Measurements from ENCODE around the gene HDDC3.
"Not testable (repeated sequence)": the region's sequence is repeated elsewhere in the genome, so short reads cannot be mapped to it uniquely, and the experiment has no call there.

The HDDC3 gene

GRCh38 chr15:90929246-90930019 lies 2.9 kb downstream of the HDDC3 start:
- DNase-seq = no peak

- DNase-seq = not testable (repeated sequence)
Observed at GRCh38 chr15:90928106-90928505, 4.2 kb downstream of the HDDC3 start.

GRCh38 chr15:90926766-90927165 lies 5.6 kb downstream of the HDDC3 start:
- not testable (repeated sequence) for DNase-seq

- no peak for DNase-seq
Observed at GRCh38 chr15:90924375-90924774, 8.0 kb downstream of the HDDC3 start.

- not testable (repeated sequence) for DNase-seq
Observed at GRCh38 chr15:90922712-90923322, 9.5 kb downstream of the HDDC3 start.

GRCh38 chr15:90921887-90922286 lies 10.5 kb downstream of the HDDC3 start:
- no peak for DNase-seq

GRCh38 chr15:90918835-90919234 lies 13.5 kb downstream of the HDDC3 start:
- no peak for DNase-seq

GRCh38 chr15:90918034-90918788 lies 14.1 kb downstream of the HDDC3 start:
- no peak for DNase-seq

- no peak for DNase-seq
Observed at GRCh38 chr15:90917569-90917968, 14.8 kb downstream of the HDDC3 start.

GRCh38 chr15:90916461-90916860 lies 15.9 kb downstream of the HDDC3 start:
- no peak for DNase-seq

GRCh38 chr15:90915808-90916440 lies 16.4 kb downstream of the HDDC3 start:
- DNase-seq = peak; percentile 16

GRCh38 chr15:90915216-90915807 lies 17.0 kb downstream of the HDDC3 start:
- DNase-seq = no peak

- no peak for DNase-seq
Observed at GRCh38 chr15:90914305-90915080, 17.9 kb downstream of the HDDC3 start.

- DNase-seq = no peak
Observed at GRCh38 chr15:90913398-90913944, 18.9 kb downstream of the HDDC3 start.

GRCh38 chr15:90912770-90913075 lies 19.6 kb downstream of the HDDC3 start:
- no peak for DNase-seq

- DNase-seq = no peak
Observed at GRCh38 chr15:90911906-90912769, 20.2 kb downstream of the HDDC3 start.

GRCh38 chr15:90911302-90911623 lies 21.1 kb downstream of the HDDC3 start:
- DNase-seq = no peak

GRCh38 chr15:90910441-90911301 lies 21.7 kb downstream of the HDDC3 start:
- DNase-seq = no peak

- DNase-seq = no peak
Observed at GRCh38 chr15:90909976-90910375, 22.4 kb downstream of the HDDC3 start.

GRCh38 chr15:90909449-90909848 lies 22.9 kb downstream of the HDDC3 start:
- not testable (repeated sequence) for DNase-seq
